ACC112 (cell line): ENCODE data around the gene GMPPB.
A peak's percentile ranks its signal among the peaks of the same experiment; 100 is the strongest.

Experiments used
- H2AFZ ChIP-seq: fragments of 200-600 bp; sonication (generic); one replicate; pipeline ENCODE4 v1.6.0; 2017; ENCODE audit warnings: antibody characterized with exemption, low read length; ENCODE audit not compliant: unreplicated experiment
- H3K27ac ChIP-seq: fragments of 200-600 bp; sonication (generic); 2 replicates; pipeline ENCODE4 v1.5.1; 2014; ENCODE audit warnings: low read depth, mild to moderate bottlenecking, antibody characterized with exemption, low read length, moderate library complexity
- H3K27me3 ChIP-seq: fragments of 200-600 bp; sonication (generic); 2 replicates; pipeline ENCODE4 v1.6.1; 2014; ENCODE audit warnings: mild to moderate bottlenecking, antibody characterized with exemption, low read length, moderate library complexity, mixed read lengths; ENCODE audit not compliant: insufficient read depth
- H3K36me3 ChIP-seq: fragments of 200-600 bp; sonication (generic); 2 replicates; pipeline ENCODE4 v1.6.1; 2016; ENCODE audit warnings: mild to moderate bottlenecking, antibody characterized with exemption, low read length, moderate library complexity, mixed read lengths; ENCODE audit not compliant: insufficient read depth
- H3K4me1 ChIP-seq: fragments of 200-600 bp; sonication (generic); one replicate; pipeline ENCODE4 v1.6.1; 2016; ENCODE audit warnings: low read length, mixed read lengths; ENCODE audit not compliant: insufficient read depth, unreplicated experiment, control insufficient read depth
- H3K4me3 ChIP-seq: fragments of 200-600 bp; sonication (generic); 2 replicates; pipeline ENCODE4 v1.5.1; 2014; ENCODE audit warnings: mild to moderate bottlenecking, low read depth, low read length
- H3K79me2 ChIP-seq: fragments of 200-600 bp; sonication (generic); one replicate; pipeline ENCODE4 v1.6.0; 2016; ENCODE audit warnings: low read length; ENCODE audit not compliant: control insufficient read depth, unreplicated experiment, insufficient read depth

GMPPB gene

DNA sequence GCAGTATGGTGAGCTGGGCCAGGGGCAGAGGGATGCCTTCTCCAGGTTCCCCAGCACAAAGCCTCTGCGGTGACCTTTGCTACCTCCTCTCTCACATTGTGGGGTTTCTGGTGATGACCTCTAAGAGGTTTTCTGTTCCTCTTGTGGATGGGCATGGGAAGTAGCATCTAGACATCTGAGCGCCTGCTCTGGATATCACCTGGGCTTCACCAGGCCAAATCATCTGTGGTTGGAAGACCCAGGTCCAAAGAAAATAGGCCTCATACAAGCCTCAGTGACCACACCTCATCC, 42.6 kb downstream of the GMPPB start:
- H3K27me3 ChIP-seq, result peaks cover under 1% of the 10 kb centered on the region; the same call in 1 of the 2 replicates
- H3K4me1 ChIP-seq, result no peaks in the 10 kb centered on the region
- no peak overlapping the region for H2AFZ ChIP-seq
- no peak overlapping the region for H3K4me3 ChIP-seq
- H3K36me3 ChIP-seq, result peaks cover 10% of the 10 kb centered on the region
- H3K79me2 ChIP-seq, result no peaks in the 10 kb centered on the region
- no peak overlapping the region for H3K27ac ChIP-seq

- Histone ChIP-seq H3K4me3 (no peak overlapping the region), H3K27ac (no peak overlapping the region), H3K79me2 (no peaks in the 10 kb centered on the region), H3K27me3 (no peaks in the 10 kb centered on the region), H2AFZ (no peak overlapping the region), H3K4me1 (no peaks in the 10 kb centered on the region), H3K36me3 (peaks cover 10% of the 10 kb centered on the region)
These were observed 43.1 kb downstream of the GMPPB start for GRCh38 chr3:49680493-49681231.

DNA sequence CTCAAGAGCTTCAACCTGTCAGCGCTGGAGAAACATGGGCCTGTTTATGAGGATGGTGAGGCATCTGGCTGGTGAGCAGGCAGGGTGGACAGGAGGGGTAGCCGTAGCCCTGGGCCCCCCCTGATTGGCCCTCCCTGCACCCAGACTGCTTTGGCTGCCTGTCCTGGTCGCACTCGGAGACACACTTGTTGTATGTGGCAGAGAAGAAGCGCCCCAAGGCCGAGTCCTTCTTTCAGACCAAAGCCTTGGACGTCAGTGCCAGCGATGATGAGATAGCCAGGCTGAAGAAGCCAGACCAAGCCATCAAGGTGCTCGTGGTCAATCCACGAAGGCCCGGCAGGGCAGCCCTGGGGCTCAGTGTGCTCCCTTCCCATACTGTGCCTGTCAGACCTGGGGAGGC, 47.8 kb downstream of the GMPPB start:
- Histone ChIP-seq H3K27ac (no peak overlapping the region), H3K27me3 (no peaks in the 10 kb centered on the region), H2AFZ (no peak overlapping the region), H3K79me2 (peaks cover 14% of the 10 kb centered on the region), H3K36me3 (peaks cover 4% of the 10 kb centered on the region; the same call in 1 of the 2 replicates), H3K4me3 (no peak overlapping the region; the same call in 1 of the 2 replicates), H3K4me1 (peaks cover 10% of the 10 kb centered on the region)

GRCh38 chr3:49674497-49674983, 49.2 kb downstream of the GMPPB start:
- Histone ChIP-seq H3K27ac (no peak overlapping the region; the same call in 1 of the 2 replicates), H3K27me3 (no peaks in the 10 kb centered on the region), H3K79me2 (peaks cover 14% of the 10 kb centered on the region), H3K4me3 (peak overlapping the region; percentile 88), H2AFZ (no peak overlapping the region), H3K4me1 (peaks cover 10% of the 10 kb centered on the region), H3K36me3 (no peaks in the 10 kb centered on the region)

- Histone ChIP-seq H3K79me2 (peaks cover 14% of the 10 kb centered on the region), H3K4me3 (peak within 1 kb of the TSS; percentile 88), H3K27me3 (no peaks in the 10 kb centered on the region), H3K4me1 (peaks cover 10% of the 10 kb centered on the region), H3K27ac (peak within 1 kb of the TSS; percentile 87), H2AFZ (peak within 1 kb of the TSS; percentile 34), H3K36me3 (no peaks in the 10 kb centered on the region)
These were observed 49.8 kb downstream of the GMPPB start, which contains the start of gene APEH for GRCh38 chr3:49673715-49674496. APEH (plus strand) TSS chr3:49674351; CDS start chr3:49674402, 51 bp downstream.

GRCh38 chr3:49673121-49673714, 50.5 kb downstream of the GMPPB start:
- H3K27me3 ChIP-seq, result no peaks in the 10 kb centered on the region
- no peaks in the 10 kb centered on the region for H3K36me3 ChIP-seq
- peaks cover 14% of the 10 kb centered on the region for H3K79me2 ChIP-seq
- peak overlapping the region; percentile 87 for H3K27ac ChIP-seq
- peak overlapping the region; percentile 88 for H3K4me3 ChIP-seq
- peak overlapping the region; percentile 27 for H2AFZ ChIP-seq
- H3K4me1 ChIP-seq, result peaks cover 15% of the 10 kb centered on the region

- Histone ChIP-seq H3K4me1 (peaks cover 21% of the 10 kb centered on the region), H3K36me3 (no peaks in the 10 kb centered on the region), H3K79me2 (peaks cover 14% of the 10 kb centered on the region), H3K27ac (no peak overlapping the region), H2AFZ (no peak overlapping the region), H3K4me3 (no peak overlapping the region), H3K27me3 (no peaks in the 10 kb centered on the region)
These were observed 52.2 kb downstream of the GMPPB start for GRCh38 chr3:49671291-49672288.

GRCh38 chr3:49670940-49671290, 52.8 kb downstream of the GMPPB start:
- Histone ChIP-seq H3K4me3 (no peak overlapping the region), H3K4me1 (peaks cover 21% of the 10 kb centered on the region), H3K36me3 (no peaks in the 10 kb centered on the region), H3K79me2 (peaks cover 14% of the 10 kb centered on the region), H3K27me3 (no peaks in the 10 kb centered on the region), H2AFZ (no peak overlapping the region), H3K27ac (no peak overlapping the region)
